K562 (cell line): ENCODE data around the gene CMIP. TPM values are rescaled to one million over a fixed set of nuclear protein-coding genes. Genes with fewer than 3 reads are reported as not detected.

Experiments
- ATAC-seq: fragments of 200-7000 bp; cut with Tn5 transposase; 3 replicates; pipeline ENCODE4 v1.9.1; 2020; ENCODE audit warnings: moderate library complexity
- BruUV-seq: library from RNA; stranded (reverse); fragments of 400-500 nt; replicated peaks from 2 replicates; lab custom pipeline; 2021; lab: Mats Ljungman, UMichigan
- CTCF ChIA-PET: fragments of 300-600 bp; formaldehyde crosslinking; extraction: SDS; loops from one replicate; lab custom pipeline; 2021; ENCODE audit warnings: low intra/inter-chr PET ratio; lab: Yijun Ruan, JAX
- POLR2A ChIA-PET: fragments of 300-600, 350-650 bp; sonication (Branson Sonifier 250); formaldehyde crosslinking; extraction: SDS; loops from one replicate; lab custom pipeline; 2021; ENCODE audit warnings: antibody characterized with exemption, inconsistent platforms; lab: Yijun Ruan, JAX
- DNase-seq, 4 experiments: peaks; one replicate each; pipeline versions ENCODE4 v3.0.0 to v3.0.0-alpha.2; 2011 to 2018; ENCODE audit warnings: low spot score in 3 of 4, mixed read lengths in 3 of 4; ENCODE audit errors: extremely low read depth in 1 of 4
- FAIRE-seq: peaks from 2 replicates; lab custom pipeline; 2011; peaks lifted over from hg19 to GRCh38; lab: Jason Lieb, UNC
- H2AFZ ChIP-seq: 2 replicates; pipeline ENCODE4 v1.6.0; 2011; ENCODE audit warnings: low read depth, low read length, control low read depth, inconsistent platforms
- H3K27ac ChIP-seq: fragments of 200-600 bp; 3 replicates; pipeline ENCODE4 v1.8.0; 2011; ENCODE audit warnings: low read depth, mild to moderate bottlenecking, control low read depth, inconsistent platforms, low read length, moderate library complexity, mixed read lengths; ENCODE audit errors: extremely low read depth
- H3K27me3 ChIP-seq, 2 experiments: fragments of 300-600 bp in 1 of 2; 2 replicates in 1 of 2; 3 replicates in 1 of 2; pipeline versions ENCODE4 v1.6.0 to v1.8.0; 2011; ENCODE audit warnings: inconsistent platforms in 2 of 2, low read length in 2 of 2, mild to moderate bottlenecking in 1 of 2, mixed read lengths in 1 of 2, moderate library complexity in 1 of 2; ENCODE audit not compliant: control insufficient read depth in 2 of 2, insufficient read depth in 2 of 2
- H3K36me3 ChIP-seq: fragments of 300-600 bp; 3 replicates; pipeline ENCODE4 v1.8.0; 2011; ENCODE audit warnings: mild to moderate bottlenecking, low read length, inconsistent platforms; ENCODE audit not compliant: control insufficient read depth, insufficient read depth
- H3K4me1 ChIP-seq, 2 experiments: fragments of 200-600 bp in 1 of 2; replicated peaks in 1 of 2; 2 replicates in 1 of 2; 3 replicates in 1 of 2; pipeline versions ENCODE4 v1.5.1 to v1.8.0; 2011; ENCODE audit warnings: inconsistent platforms in 2 of 2, low read length in 2 of 2, mild to moderate bottlenecking in 1 of 2, mixed read lengths in 1 of 2, moderate library complexity in 1 of 2; ENCODE audit not compliant: control insufficient read depth in 2 of 2, insufficient read depth in 2 of 2
- H3K4me2 ChIP-seq: 2 replicates; pipeline ENCODE4 v1.6.1; 2011; ENCODE audit warnings: low read length, control low read depth, inconsistent platforms, mixed read lengths; ENCODE audit not compliant: insufficient read depth
- H3K4me3 ChIP-seq: fragments of 200-600 bp; sonication (generic), shearing (Covaris generic); 2 replicates; pipeline ENCODE4 v1.5.1; 2016; ENCODE audit warnings: control low read depth, inconsistent platforms
- H3K79me2 ChIP-seq: fragments of 200-600 bp; 3 replicates; pipeline ENCODE4 v1.8.0; 2011; ENCODE audit warnings: low read length, inconsistent platforms; ENCODE audit not compliant: control insufficient read depth, insufficient read depth
- H3K9ac ChIP-seq, 2 experiments: 2 replicates each; pipeline versions ENCODE4 v1.6.0 to v1.6.1; 2011; ENCODE audit warnings: low read depth in 2 of 2, low read length in 2 of 2, control low read depth in 1 of 2, inconsistent platforms in 1 of 2, mild to moderate bottlenecking in 1 of 2, mixed read lengths in 1 of 2; ENCODE audit not compliant: insufficient read depth in 1 of 2
- H3K9me1 ChIP-seq: one replicate; pipeline ENCODE4 v1.6.0; 2011; ENCODE audit warnings: inconsistent platforms, mild to moderate bottlenecking, low read length, moderate library complexity; ENCODE audit not compliant: control insufficient read depth, insufficient read depth
- H3K9me3 ChIP-seq: replicated peaks from 2 replicates; pipeline ENCODE4 v1.5.1; 2011; ENCODE audit warnings: low read depth, low read length, inconsistent platforms; ENCODE audit not compliant: control insufficient read depth, insufficient read depth
- H4K20me1 ChIP-seq: replicated peaks from 2 replicates; pipeline ENCODE4 v1.6.1; 2011; ENCODE audit warnings: low read length, inconsistent platforms, mixed read lengths; ENCODE audit not compliant: control insufficient read depth, insufficient read depth
- CHD1 ChIP-seq: fragments of 200-600 bp; sonication (generic); IDR thresholded peaks from one replicate; pipeline ENCODE4 v1.6.1; 2012; ENCODE audit warnings: mild to moderate bottlenecking, moderate library complexity, low read length, inconsistent platforms
- NBN ChIP-seq: fragments of 450-650 bp; IDR thresholded peaks from 2 replicates; pipeline ENCODE4 v1.6.1; 2016; ENCODE audit warnings: low read depth, mild to moderate bottlenecking
- POLR2B ChIP-seq: fragments of 450-650 bp; IDR thresholded peaks from 2 replicates; pipeline ENCODE4 v1.6.1; 2018; ENCODE audit warnings: low read depth; ENCODE audit not compliant: partially characterized antibody
- RBM22 ChIP-seq: fragments of 200-400 bp; formaldehyde crosslinking; IDR thresholded peaks from 2 replicates; pipeline ENCODE4 v1.6.1; 2018; ENCODE audit warnings: low read length, low read depth; ENCODE audit not compliant: poor library complexity, severe bottlenecking
- RBM25 ChIP-seq: fragments of 200-400 bp; formaldehyde crosslinking; IDR thresholded peaks from 2 replicates; pipeline ENCODE4 v1.6.1; 2018; ENCODE audit warnings: low read length, low read depth, moderate library complexity; ENCODE audit not compliant: severe bottlenecking
- ZNF175 ChIP-seq: fragments of 200-800 bp; sonication (Bioruptor generic); IDR thresholded peaks from 2 replicates; pipeline ENCODE4 v1.6.1; 2016; ENCODE audit warnings: low read depth, mild to moderate bottlenecking, missing genetic modification characterization, missing compliant biosample characterization
- WGBS: fragments of 100-300 bp; shearing (Covaris generic); methylation state at CpG from one replicate; pipeline ENCODE4 v1.1.6; 2016; ENCODE audit warnings: low coverage, mixed read lengths; ENCODE audit not compliant: insufficient coverage; ENCODE audit errors: missing lambda C conversion rate; 5-methylcytosine and 5-hydroxymethylcytosine counted together
- in situ Hi-C: fragments of 300-500 bp; cut with MboI; formaldehyde crosslinking; loops from 4 replicates; pipeline ENCODE4 v1.15.0; 2018; ENCODE audit warnings: inconsistent platforms, mixed read lengths
- intact Hi-C: fragments of 100-400 bp; cut with micrococcal nuclease; formaldehyde crosslinking; loops from 2 replicates; pipeline ENCODE4 v1.14.2; 2022
- polyA plus RNA-seq, 8 experiments: library from polyadenylated mRNA; depleted of rRNA in 4 of 8; stranded (reverse) in 5 of 8; unstranded in 3 of 8; fragments of >200 nt; fragmentation: Nextera tagmentation in 2 of 8; fragmentation: Illumina TruSeq in 1 of 8; extraction: Ambion mirVana in 2 of 8; extraction: Trizol in 1 of 8; gene quantifications; 2 replicates each; pipeline versions ENCODE4 v1.2.1 to v1.2.3, GENCODE V29; 2011 to 2014; ENCODE audit warnings: inconsistent platforms in 1 of 8, missing spikeins in 1 of 8
- total RNA-seq, 7 experiments: library from RNA; depleted of rRNA in 6 of 7; stranded (reverse); fragments of >200 nt in 6 of 7; fragmentation: Illumina TruSeq in 2 of 7; extraction: Trizol in 2 of 7; gene quantifications; 2 replicates each; pipeline versions ENCODE4 v1.2.1 to v1.2.3, GENCODE V29; 2011 to 2021; ENCODE audit warnings: low replicate concordance in 1 of 7

Gene CMIP
- total and polyA plus RNA-seq, 9 of the 15 experiments (the other 6 are each of a cell fraction or from before 2014, with no cell fraction given): 0.94 to 82.5 (median 10.3) TPM

GRCh38 chr16:81567087-81567486 is 122.5 kb downstream of the CMIP start:
- peaks cover 66% of the 10 kb centered on the region for H4K20me1 ChIP-seq
- intact Hi-C loops: no loop called here
- no peak for ATAC-seq
- H3K9ac ChIP-seq: no peak overlapping the region
- H2AFZ ChIP-seq: no peak overlapping the region
- TF ChIP-seq RBM22 (peak; percentile 51), CHD1 (no peak)
- TF ChIP-seq, all 486 proteins: peak for 1
- ChIA-PET CTCF (no interaction called here), POLR2A (interaction anchor here (1.2 kb wide), 1 partner anchor 25 kb away, joined by 3 read pairs; no protein-coding TSS in a partner anchor)
- Histone ChIP-seq H3K4me3 (no peak overlapping the region), H3K79me2 (peaks cover 36% of the 10 kb centered on the region), H3K36me3 (no peaks in the 10 kb centered on the region), H3K27me3 (no peaks in the 10 kb centered on the region), H3K9me3 (no peaks in the 10 kb centered on the region), H3K27ac (no peak overlapping the region), H3K4me1 (peaks cover 0 to 3% of the 10 kb centered on the region in 2 experiments; a peak in 1 of 5 replicates), H3K9me1 (peaks cover 20% of the 10 kb centered on the region), H3K4me2 (no peak overlapping the region)
- no peak for FAIRE-seq
- WGBS: 72% methylated on average over 13 of the region's 13 CpGs
- no TSS peak for BruUV-seq
- no peak for DNase-seq
- in situ Hi-C loops: no loop called here

- in situ Hi-C loops (no loop called here), intact Hi-C loops (no loop called here)
- Histone ChIP-seq H3K4me1 (peaks cover 0 to 6% of the 10 kb centered on the region in 2 experiments; a peak in 1 of 5 replicates), H3K4me3 (no peak overlapping the region), H2AFZ (no peak overlapping the region), H3K9me1 (peaks cover 20% of the 10 kb centered on the region), H3K9ac (peak overlapping the region in 1 of 2 experiments; percentile 75; a peak in 2 of 4 replicates), H3K79me2 (peaks cover 45% of the 10 kb centered on the region), H3K36me3 (no peaks in the 10 kb centered on the region), H4K20me1 (peaks cover 62% of the 10 kb centered on the region), H3K4me2 (no peak overlapping the region), H3K9me3 (no peaks in the 10 kb centered on the region), H3K27me3 (no peaks in the 10 kb centered on the region), H3K27ac (no peak overlapping the region)
- TF ChIP-seq ZNF175 (CRISPR knock-in tag) (no peak), RBM25 (peak; percentile 50), NBN (no peak), POLR2B (no peak)
- DNase-seq (no peak), FAIRE-seq (no peak), ATAC-seq (no peak)
- ChIA-PET CTCF (no interaction called here), POLR2A (interaction anchor here (0.7 to 1.2 kb wide), 3 partner anchors 9 to 26 kb away, joined by 3 read pairs; no protein-coding TSS in a partner anchor)
- 70% methylated on average over 13 of the region's 13 CpGs for WGBS
- no TSS peak for BruUV-seq
These were observed 123.6 kb downstream of the CMIP start for GRCh38 chr16:81567987-81568748.
